Fibroblast of mammary gland (primary cell): Measurements from ENCODE around the gene CRNN.

Source experiments
- DNase-seq: peaks from one replicate; pipeline ENCODE4 v3.0.0-alpha.2; 2010; ENCODE audit warnings: low read depth
- H3K4me3 ChIP-seq: 2 replicates; pipeline ENCODE4 v1.5.1; 2011; ENCODE audit warnings: low read depth, mild to moderate bottlenecking, low read length, moderate library complexity; ENCODE audit not compliant: control insufficient read depth
- CTCF ChIP-seq: conservative IDR thresholded peaks from 2 replicates; pipeline ENCODE4 v1.5.1; 2011; ENCODE audit warnings: low read depth, low read length, inconsistent platforms; ENCODE audit not compliant: control insufficient read depth, insufficient read depth

The CRNN gene

DNA sequence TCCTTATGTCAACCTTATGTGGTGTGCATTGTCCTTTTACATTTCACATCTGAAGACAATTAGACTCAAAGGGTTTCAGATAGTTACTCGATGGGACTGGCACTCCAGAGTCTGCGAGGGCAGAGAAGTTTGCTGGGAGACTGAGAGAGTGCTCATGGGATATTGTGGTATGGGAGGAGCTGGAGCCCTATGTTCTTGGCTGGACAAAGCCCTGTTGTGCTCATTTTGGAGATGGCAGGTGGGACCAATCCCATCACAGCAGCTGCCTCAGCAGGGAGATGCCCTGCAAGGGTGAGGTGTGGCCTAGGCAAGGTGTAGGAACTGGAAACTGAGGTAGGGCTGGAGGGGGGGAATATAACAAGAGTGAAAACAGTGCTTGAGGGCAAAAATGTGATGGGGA, 43.5 kb upstream of the CRNN start:
- no peak for TF ChIP-seq CTCF
- H3K4me3 ChIP-seq: no peak overlapping the region
- no peak for DNase-seq

- H3K4me3 ChIP-seq: no peak overlapping the region
- no peak for DNase-seq
- no peak for TF ChIP-seq CTCF
Observed at GRCh38 chr1:152457071-152457470, 43.0 kb upstream of the CRNN start.

- TF ChIP-seq CTCF: peak; percentile 5
- H3K4me3 ChIP-seq: no peak overlapping the region
- no peak for DNase-seq
Observed at GRCh38 chr1:152451254-152451653, 37.2 kb upstream of the CRNN start.

GRCh38 chr1:152449661-152450060, 35.6 kb upstream of the CRNN start:
- no peak overlapping the region for H3K4me3 ChIP-seq
- TF ChIP-seq CTCF: no peak
- no peak for DNase-seq

DNA sequence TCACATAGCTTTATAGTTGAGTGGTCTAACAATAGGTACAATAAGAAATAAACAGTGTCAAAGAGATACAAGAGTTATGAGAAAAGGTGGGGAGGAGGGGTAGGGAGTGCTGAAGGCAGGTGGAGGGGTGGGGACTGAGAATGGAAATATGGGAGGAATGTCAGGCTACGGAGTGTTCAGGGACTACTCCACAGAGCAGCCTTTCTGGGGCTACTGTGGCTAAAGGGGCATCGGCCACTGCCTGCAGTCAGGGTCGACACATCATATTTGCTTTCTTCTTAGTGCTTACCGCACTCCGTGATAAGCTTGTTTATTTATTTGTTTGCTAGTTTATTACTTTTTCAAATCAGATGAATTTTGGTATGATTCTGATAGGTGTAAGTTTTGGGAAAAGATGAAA, 34.4 kb upstream of the CRNN start:
- TF ChIP-seq CTCF: no peak
- H3K4me3 ChIP-seq: no peak overlapping the region
- DNase-seq: no peak

GRCh38 chr1:152448095-152448494, 34.0 kb upstream of the CRNN start:
- DNase-seq: no peak
- H3K4me3 ChIP-seq: no peak overlapping the region
- no peak for TF ChIP-seq CTCF

GRCh38 chr1:152447484-152447883, 33.4 kb upstream of the CRNN start:
- TF ChIP-seq CTCF: no peak
- no peak overlapping the region for H3K4me3 ChIP-seq
- no peak for DNase-seq
